Measurements from ENCODE around the gene CD109. TPM values are rescaled to one million over a fixed set of nuclear protein-coding genes. Genes with fewer than 3 reads are reported as not detected.

CD109 gene
- total RNA-seq, 1 donor = 3.0 TPM

GRCh38 chr6:73731285-73731684, 35.3 kb downstream of the CD109 start:
- H3K27me3 ChIP-seq (ENCODE audit: insufficient read depth, low read length) = no peaks in the 10 kb centered on the region
- H3K4me3 ChIP-seq (ENCODE audit: low read length) = no peak overlapping the region
- H3K4me1 ChIP-seq (ENCODE audit: insufficient read depth, low read length) = no peaks in the 10 kb centered on the region
- no peaks in the 10 kb centered on the region for H3K9me3 ChIP-seq (ENCODE audit: low read depth, low read length)

DNA sequence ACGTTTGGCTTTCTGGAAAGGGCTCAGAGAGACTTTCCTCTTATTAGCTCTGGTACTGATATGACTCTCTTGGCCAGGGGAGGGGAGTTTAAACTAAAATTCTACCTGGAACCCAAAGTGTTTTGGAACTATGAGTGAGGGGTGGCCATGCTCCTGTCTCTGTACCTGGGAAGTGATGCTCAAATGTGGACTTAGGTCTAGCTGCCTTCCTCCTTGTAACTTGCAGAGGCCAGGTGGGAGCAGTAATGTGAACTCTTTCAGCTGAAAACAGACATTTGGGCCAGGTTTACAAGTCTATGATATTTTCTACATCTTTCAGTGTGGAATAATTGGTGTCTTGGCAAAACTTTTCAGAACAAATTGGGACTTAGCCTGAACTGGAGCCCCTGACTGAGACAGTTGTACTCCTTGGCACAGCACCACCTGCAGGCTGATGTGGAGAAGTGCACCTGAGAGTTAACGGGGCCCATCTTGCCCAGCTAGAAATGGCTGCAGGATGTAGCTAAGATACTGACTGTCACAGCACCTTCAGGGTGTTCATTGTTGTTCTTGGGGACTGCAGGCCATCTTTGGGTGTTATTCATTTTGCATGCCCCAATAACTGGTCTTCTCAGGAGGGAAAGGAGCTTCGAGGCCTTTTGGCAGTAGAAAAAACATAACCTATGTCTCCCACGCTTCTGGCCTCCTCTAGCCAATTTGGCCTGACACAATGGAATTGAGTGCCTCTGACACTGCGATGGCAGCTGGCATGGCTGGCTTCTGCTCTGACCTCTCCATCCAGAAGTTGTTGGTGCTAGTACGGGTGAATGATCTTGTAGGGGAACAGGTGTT, 37.1 kb downstream of the CD109 start:
- Histone ChIP-seq H3K27me3 (ENCODE audit: insufficient read depth, low read length) (no peaks in the 10 kb centered on the region), H3K4me3 (ENCODE audit: low read length) (no peak overlapping the region), H3K9me3 (ENCODE audit: low read depth, low read length) (no peaks in the 10 kb centered on the region), H3K4me1 (ENCODE audit: insufficient read depth, low read length) (no peaks in the 10 kb centered on the region)

GRCh38 chr6:73733791-73734190, 37.8 kb downstream of the CD109 start:
- Histone ChIP-seq H3K4me3 (ENCODE audit: low read length) (no peak overlapping the region), H3K4me1 (ENCODE audit: insufficient read depth, low read length) (no peaks in the 10 kb centered on the region), H3K27me3 (ENCODE audit: insufficient read depth, low read length) (no peaks in the 10 kb centered on the region), H3K9me3 (ENCODE audit: low read depth, low read length) (no peaks in the 10 kb centered on the region)

GRCh38 chr6:73734832-73735453, 38.9 kb downstream of the CD109 start:
- Histone ChIP-seq H3K4me3 (ENCODE audit: low read length) (no peak overlapping the region), H3K9me3 (ENCODE audit: low read depth, low read length) (no peaks in the 10 kb centered on the region), H3K27me3 (ENCODE audit: insufficient read depth, low read length) (no peaks in the 10 kb centered on the region), H3K4me1 (ENCODE audit: insufficient read depth, low read length) (no peaks in the 10 kb centered on the region)

GRCh38 chr6:73738367-73739028, 42.5 kb downstream of the CD109 start:
- Histone ChIP-seq H3K4me1 (ENCODE audit: insufficient read depth, low read length) (no peaks in the 10 kb centered on the region), H3K9me3 (ENCODE audit: low read depth, low read length) (no peaks in the 10 kb centered on the region), H3K27me3 (ENCODE audit: insufficient read depth, low read length) (no peaks in the 10 kb centered on the region), H3K4me3 (ENCODE audit: low read length) (no peak overlapping the region)

DNA sequence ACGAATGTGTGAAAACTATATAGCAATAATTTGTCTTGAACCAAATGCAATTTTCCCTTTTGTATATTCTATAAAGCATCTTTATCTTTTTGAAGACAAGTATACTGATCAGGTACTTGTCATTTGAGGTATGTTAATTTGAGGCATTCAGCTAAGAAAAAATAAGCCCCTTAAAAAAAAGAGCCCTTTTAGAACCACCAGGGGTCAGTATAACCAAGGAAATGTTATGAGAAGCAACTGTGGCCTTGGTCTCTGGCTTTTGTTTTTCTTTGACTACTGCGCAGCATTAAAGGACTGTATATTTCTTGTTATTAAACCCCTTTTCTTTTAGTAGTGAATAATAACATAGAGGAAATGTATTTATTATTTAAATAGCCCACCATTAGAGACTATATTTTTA, 43.1 kb downstream of the CD109 start:
- Histone ChIP-seq H3K4me3 (ENCODE audit: low read length) (no peak overlapping the region), H3K9me3 (ENCODE audit: low read depth, low read length) (no peaks in the 10 kb centered on the region), H3K27me3 (ENCODE audit: insufficient read depth, low read length) (no peaks in the 10 kb centered on the region), H3K4me1 (ENCODE audit: insufficient read depth, low read length) (no peaks in the 10 kb centered on the region)

- no peaks in the 10 kb centered on the region for H3K9me3 ChIP-seq (ENCODE audit: low read depth, low read length)
- no peaks in the 10 kb centered on the region for H3K27me3 ChIP-seq (ENCODE audit: insufficient read depth, low read length)
- H3K4me1 ChIP-seq (ENCODE audit: insufficient read depth, low read length) = peaks cover 8% of the 10 kb centered on the region
- no peak overlapping the region for H3K4me3 ChIP-seq (ENCODE audit: low read length)
These were observed 46.4 kb downstream of the CD109 start for GRCh38 chr6:73742433-73742832.

- Histone ChIP-seq H3K4me1 (ENCODE audit: insufficient read depth, low read length) (peaks cover 13% of the 10 kb centered on the region), H3K4me3 (ENCODE audit: low read length) (no peak overlapping the region), H3K9me3 (ENCODE audit: low read depth, low read length) (no peaks in the 10 kb centered on the region), H3K27me3 (ENCODE audit: insufficient read depth, low read length) (no peaks in the 10 kb centered on the region)
These were observed 47.1 kb downstream of the CD109 start for GRCh38 chr6:73743081-73743480.

GRCh38 chr6:73743556-73743955, 47.6 kb downstream of the CD109 start:
- H3K4me1 ChIP-seq (ENCODE audit: insufficient read depth, low read length) = peaks cover 13% of the 10 kb centered on the region
- H3K9me3 ChIP-seq (ENCODE audit: low read depth, low read length) = no peaks in the 10 kb centered on the region
- H3K27me3 ChIP-seq (ENCODE audit: insufficient read depth, low read length) = no peaks in the 10 kb centered on the region
- no peak overlapping the region for H3K4me3 ChIP-seq (ENCODE audit: low read length)

DNA sequence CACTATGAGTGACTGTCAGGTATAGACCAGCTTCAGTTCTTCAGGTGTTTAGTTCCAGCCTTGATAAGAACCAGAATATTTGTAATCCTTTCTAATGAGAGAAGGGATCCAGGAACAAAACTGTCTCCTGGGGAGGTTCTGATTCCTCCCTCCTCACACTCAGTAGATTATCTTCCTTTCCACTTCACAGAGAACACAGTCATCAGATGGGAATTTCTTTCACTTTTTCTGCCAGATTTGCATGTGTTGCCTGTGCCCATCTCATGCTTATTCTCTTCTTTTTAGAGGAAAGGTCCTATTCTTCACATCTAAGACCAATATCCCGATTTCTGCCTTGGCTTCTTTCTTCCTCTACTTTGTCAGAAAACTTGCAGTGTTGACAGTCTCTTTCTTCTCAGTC, 50.8 kb downstream of the CD109 start:
- no peaks in the 10 kb centered on the region for H3K9me3 ChIP-seq (ENCODE audit: low read depth, low read length)
- H3K4me3 ChIP-seq (ENCODE audit: low read length) = no peak overlapping the region
- H3K4me1 ChIP-seq (ENCODE audit: insufficient read depth, low read length) = peaks cover 13% of the 10 kb centered on the region
- H3K27me3 ChIP-seq (ENCODE audit: insufficient read depth, low read length) = no peaks in the 10 kb centered on the region

DNA sequence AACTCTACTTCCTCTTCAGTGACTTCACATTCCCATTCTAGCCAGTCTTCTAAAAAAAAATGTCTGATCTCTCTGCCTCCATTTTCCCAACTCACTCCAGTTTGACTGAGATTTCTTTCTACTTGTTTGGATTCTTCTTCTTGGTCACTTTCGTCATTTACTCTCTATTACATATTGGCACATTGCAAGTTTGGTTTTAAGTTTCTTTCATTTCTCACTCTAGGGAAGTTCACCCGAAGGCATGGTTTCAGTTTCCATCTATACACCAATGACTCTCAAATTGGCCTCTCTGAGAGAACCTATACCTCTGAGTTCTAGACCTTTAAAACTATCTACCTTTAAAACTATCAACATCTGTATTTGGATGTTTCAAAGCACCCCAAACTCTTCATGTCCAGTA, 51.3 kb downstream of the CD109 start:
- H3K4me1 ChIP-seq (ENCODE audit: insufficient read depth, low read length) = peaks cover 13% of the 10 kb centered on the region
- no peaks in the 10 kb centered on the region for H3K27me3 ChIP-seq (ENCODE audit: insufficient read depth, low read length)
- H3K4me3 ChIP-seq (ENCODE audit: low read length) = peak overlapping the region; percentile 1
- H3K9me3 ChIP-seq (ENCODE audit: low read depth, low read length) = no peaks in the 10 kb centered on the region

DNA sequence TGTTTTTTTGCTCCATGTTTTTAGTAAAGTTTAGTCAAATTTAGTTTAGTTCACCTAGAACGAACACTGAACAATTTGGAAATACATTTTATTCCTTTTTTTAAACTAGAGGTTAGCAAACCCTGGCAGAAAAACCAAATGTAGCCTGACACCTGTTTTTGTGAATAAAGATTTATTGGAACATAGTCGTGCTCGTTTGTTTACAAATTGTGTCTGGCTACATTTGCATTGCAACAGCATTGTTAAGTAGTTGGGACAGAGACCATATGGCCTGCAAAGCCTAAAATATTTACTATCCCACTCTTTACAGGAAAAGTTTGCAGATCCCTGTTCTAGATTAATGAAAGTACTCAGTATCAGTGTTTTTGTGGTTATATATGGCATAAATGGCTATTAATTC, 56.9 kb downstream of the CD109 start:
- no peaks in the 10 kb centered on the region for H3K4me1 ChIP-seq (ENCODE audit: insufficient read depth, low read length)
- no peaks in the 10 kb centered on the region for H3K27me3 ChIP-seq (ENCODE audit: insufficient read depth, low read length)
- no peak overlapping the region for H3K4me3 ChIP-seq (ENCODE audit: low read length)
- no peaks in the 10 kb centered on the region for H3K9me3 ChIP-seq (ENCODE audit: low read depth, low read length)

DNA sequence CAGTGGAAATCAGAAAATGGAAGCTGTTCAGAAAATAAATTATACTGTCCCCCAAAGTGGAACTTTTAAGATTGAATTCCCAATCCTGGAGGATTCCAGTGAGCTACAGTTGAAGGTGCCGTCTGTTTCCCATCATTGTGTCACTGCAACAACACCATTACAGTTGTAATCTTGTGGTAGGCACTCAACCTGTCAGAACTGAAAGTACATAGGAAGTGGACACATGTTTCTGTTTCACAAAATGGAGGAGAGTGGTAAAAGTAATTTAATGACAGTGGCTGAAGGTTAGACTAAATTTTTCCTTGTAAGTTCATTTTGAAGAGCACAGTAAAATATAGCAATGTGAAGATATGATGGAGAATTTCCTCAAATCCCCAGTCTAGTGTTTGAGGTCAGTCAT, 70.0 kb downstream of the CD109 start:
- H3K4me3 ChIP-seq (ENCODE audit: low read length) = no peak overlapping the region
- H3K27me3 ChIP-seq (ENCODE audit: insufficient read depth, low read length) = no peaks in the 10 kb centered on the region
- H3K9me3 ChIP-seq (ENCODE audit: low read depth, low read length) = no peaks in the 10 kb centered on the region
- H3K4me1 ChIP-seq (ENCODE audit: insufficient read depth, low read length) = no peaks in the 10 kb centered on the region

- Histone ChIP-seq H3K4me1 (ENCODE audit: insufficient read depth, low read length) (no peaks in the 10 kb centered on the region), H3K27me3 (ENCODE audit: insufficient read depth, low read length) (no peaks in the 10 kb centered on the region), H3K4me3 (ENCODE audit: low read length) (no peak overlapping the region), H3K9me3 (ENCODE audit: low read depth, low read length) (no peaks in the 10 kb centered on the region)
These were observed 72.6 kb downstream of the CD109 start for GRCh38 chr6:73768558-73768957.

DNA sequence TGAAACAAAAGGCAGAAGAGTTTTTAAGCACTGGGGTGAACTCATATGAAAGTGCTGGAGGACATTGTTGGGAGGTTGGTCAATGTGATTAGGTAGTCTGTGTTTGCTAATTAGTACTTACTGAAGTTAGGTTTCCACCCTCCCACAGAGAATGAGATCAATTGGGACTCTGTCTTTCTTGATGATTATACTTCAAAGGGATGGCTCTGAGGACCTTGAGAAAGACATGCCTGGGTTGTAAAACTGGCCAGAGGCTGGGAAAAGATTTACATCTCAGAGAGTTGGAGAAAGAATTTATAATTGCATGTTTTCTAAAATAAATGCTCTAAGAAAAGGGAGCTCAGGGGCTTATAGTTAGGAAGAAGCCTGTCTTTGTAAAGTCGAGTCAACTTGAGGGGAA, 74.0 kb downstream of the CD109 start:
- Histone ChIP-seq H3K27me3 (ENCODE audit: insufficient read depth, low read length) (no peaks in the 10 kb centered on the region), H3K9me3 (ENCODE audit: low read depth, low read length) (no peaks in the 10 kb centered on the region), H3K4me1 (ENCODE audit: insufficient read depth, low read length) (no peaks in the 10 kb centered on the region), H3K4me3 (ENCODE audit: low read length) (no peak overlapping the region)

Measured in mononuclear cell (primary cell).